ENCODE measurements around the gene LRRC40. TPM values are rescaled to one million over a fixed set of nuclear protein-coding genes. Genes with fewer than 3 reads are reported as not detected.

The LRRC40 gene
- total RNA-seq, 1 experiment from 2014 or later, result 15.9 TPM

- ChIA-PET CTCF (no interaction called here), POLR2A (no interaction called here)
- ATAC-seq (no peak), DNase-seq (ENCODE audit: low read depth, low spot score) (no peak)
- intact Hi-C loops (cut with micrococcal nuclease; ENCODE audit: unreplicated experiment), result no loop called here
- no peak overlapping the region for H3K4me3 ChIP-seq (ENCODE audit: low read depth in 2 of 2, low read length in 2 of 2)
- H3K4me1 ChIP-seq (ENCODE audit: control insufficient read depth, insufficient read depth, low read length), result no peaks in the 10 kb centered on the region; the same call in 1 of the 2 replicates
- BruUV-seq (replicated peaks), result no TSS peak
- TF ChIP-seq, protein P1, sequence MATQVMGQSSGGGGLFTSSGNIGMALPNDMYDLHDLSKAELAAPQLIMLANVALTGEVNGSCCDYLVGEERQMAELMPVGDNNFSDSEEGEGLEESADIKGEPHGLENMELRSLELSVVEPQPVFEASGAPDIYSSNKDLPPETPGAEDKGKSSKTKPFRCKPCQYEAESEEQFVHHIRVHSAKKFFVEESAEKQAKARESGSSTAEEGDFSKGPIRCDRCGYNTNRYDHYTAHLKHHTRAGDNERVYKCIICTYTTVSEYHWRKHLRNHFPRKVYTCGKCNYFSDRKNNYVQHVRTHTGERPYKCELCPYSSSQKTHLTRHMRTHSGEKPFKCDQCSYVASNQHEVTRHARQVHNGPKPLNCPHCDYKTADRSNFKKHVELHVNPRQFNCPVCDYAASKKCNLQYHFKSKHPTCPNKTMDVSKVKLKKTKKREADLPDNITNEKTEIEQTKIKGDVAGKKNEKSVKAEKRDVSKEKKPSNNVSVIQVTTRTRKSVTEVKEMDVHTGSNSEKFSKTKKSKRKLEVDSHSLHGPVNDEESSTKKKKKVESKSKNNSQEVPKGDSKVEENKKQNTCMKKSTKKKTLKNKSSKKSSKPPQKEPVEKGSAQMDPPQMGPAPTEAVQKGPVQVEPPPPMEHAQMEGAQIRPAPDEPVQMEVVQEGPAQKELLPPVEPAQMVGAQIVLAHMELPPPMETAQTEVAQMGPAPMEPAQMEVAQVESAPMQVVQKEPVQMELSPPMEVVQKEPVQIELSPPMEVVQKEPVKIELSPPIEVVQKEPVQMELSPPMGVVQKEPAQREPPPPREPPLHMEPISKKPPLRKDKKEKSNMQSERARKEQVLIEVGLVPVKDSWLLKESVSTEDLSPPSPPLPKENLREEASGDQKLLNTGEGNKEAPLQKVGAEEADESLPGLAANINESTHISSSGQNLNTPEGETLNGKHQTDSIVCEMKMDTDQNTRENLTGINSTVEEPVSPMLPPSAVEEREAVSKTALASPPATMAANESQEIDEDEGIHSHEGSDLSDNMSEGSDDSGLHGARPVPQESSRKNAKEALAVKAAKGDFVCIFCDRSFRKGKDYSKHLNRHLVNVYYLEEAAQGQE (IDR thresholded peaks at IDR 0.05; ENCODE audit: insufficient read depth in 1 of 2, low read depth in 2 of 2, low read length in 1 of 2), result no peak
- H3K36me3 ChIP-seq (ENCODE audit: control insufficient read depth, insufficient read depth, low read length), result no peaks in the 10 kb centered on the region; the same call in 1 of the 2 replicates
- in situ Hi-C loops (cut with HindIII; ENCODE audit: low pct_unique_long_range_greater_than_20kb, low sequenced_read_pairs), result no loop called here
- H3K27ac ChIP-seq (ENCODE audit: low read length), result no peak overlapping the region
- H3K9me3 ChIP-seq (ENCODE audit: control insufficient read depth, insufficient read depth, low read depth, low read length), result no peaks in the 10 kb centered on the region
- no peaks in the 10 kb centered on the region for H3K27me3 ChIP-seq (ENCODE audit: control insufficient read depth, insufficient read depth, low read length)
These were observed 6.2 kb upstream of the LRRC40 start for GRCh38 chr1:70211541-70211940.

- in situ Hi-C loops (cut with HindIII; ENCODE audit: low pct_unique_long_range_greater_than_20kb, low sequenced_read_pairs) (no loop called here), intact Hi-C loops (cut with micrococcal nuclease; ENCODE audit: unreplicated experiment) (no loop called here)
- H3K4me1 ChIP-seq (ENCODE audit: control insufficient read depth, insufficient read depth, low read length), result no peaks in the 10 kb centered on the region; the same call in 1 of the 2 replicates
- ATAC-seq, result no peak
- H3K27me3 ChIP-seq (ENCODE audit: control insufficient read depth, insufficient read depth, low read length), result no peaks in the 10 kb centered on the region
- DNase-seq (ENCODE audit: low read depth, low spot score), result no peak
- no peak for TF ChIP-seq SIN3A (IDR thresholded peaks at IDR 0.05; ENCODE audit: borderline replicate concordance, insufficient read depth, low read depth, low read length)
- ChIA-PET CTCF (no interaction called here), POLR2A (interaction anchor here (0.7 kb wide), 1 partner anchor 11 kb away, joined by 3 read pairs; the partner anchor contains the start of gene SRSF11)
- no peak overlapping the region for H3K27ac ChIP-seq (ENCODE audit: low read length)
- no peaks in the 10 kb centered on the region for H3K9me3 ChIP-seq (ENCODE audit: control insufficient read depth, insufficient read depth, low read depth, low read length)
- H3K36me3 ChIP-seq (ENCODE audit: control insufficient read depth, insufficient read depth, low read length), result peaks cover 4% of the 10 kb centered on the region
- BruUV-seq (replicated peaks), result no TSS peak
- no peak overlapping the region for H3K4me3 ChIP-seq (ENCODE audit: low read depth in 2 of 2, low read length in 2 of 2)
These were observed 5.4 kb upstream of the LRRC40 start for GRCh38 chr1:70210820-70211219.

DNA sequence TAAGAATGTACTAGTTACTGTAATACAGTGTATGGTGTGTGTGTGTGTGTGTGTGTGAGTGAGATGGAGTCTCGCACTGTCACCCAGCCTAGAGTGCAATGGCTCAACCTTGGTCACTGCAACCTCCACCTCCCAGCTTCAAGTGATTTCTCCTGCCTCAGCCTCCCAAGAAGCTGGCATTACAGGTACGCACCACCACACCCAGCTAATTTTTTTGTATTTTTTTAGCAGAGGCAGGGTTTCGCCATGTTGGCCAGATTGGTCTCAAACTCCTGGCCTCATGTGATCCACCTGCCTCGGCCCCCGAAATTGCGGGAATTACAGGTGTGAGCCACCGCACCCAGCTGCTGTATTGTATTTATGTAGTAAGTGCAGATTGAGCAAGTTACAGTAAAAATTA lies 2.9 kb upstream of the LRRC40 start:
- intact Hi-C loops (cut with micrococcal nuclease; ENCODE audit: unreplicated experiment), result loop anchor here (5.0 kb wide), 1 partner anchor 76 kb away; no protein-coding TSS in a partner anchor
- DNase-seq (ENCODE audit: low read depth, low spot score) (no peak), ATAC-seq (no peak)
- Histone ChIP-seq H3K4me1 (ENCODE audit: control insufficient read depth, insufficient read depth, low read length) (peaks cover 6% of the 10 kb centered on the region; the same call in 1 of the 2 replicates), H3K9me3 (ENCODE audit: control insufficient read depth, insufficient read depth, low read depth, low read length) (no peaks in the 10 kb centered on the region), H3K4me3 (ENCODE audit: low read depth in 2 of 2, low read length in 2 of 2) (no peak overlapping the region), H3K27ac (ENCODE audit: low read length) (no peak overlapping the region), H3K36me3 (ENCODE audit: control insufficient read depth, insufficient read depth, low read length) (peaks cover 4% of the 10 kb centered on the region), H3K27me3 (ENCODE audit: control insufficient read depth, insufficient read depth, low read length) (no peaks in the 10 kb centered on the region)
- CTCF ChIA-PET, result no interaction called here
- TF ChIP-seq CTCF (IDR thresholded peaks at IDR 0.05), result no peak
- no peak for TF ChIP-seq POLR2AphosphoS5 (IDR thresholded peaks at IDR 0.05; ENCODE audit: low read depth, low read length)
- TF ChIP-seq, protein P1 (IDR thresholded peaks at IDR 0.05; ENCODE audit: insufficient read depth in 1 of 2, low read depth in 2 of 2, low read length in 1 of 2), result no peak
- no peak for TF ChIP-seq SIN3A (IDR thresholded peaks at IDR 0.05; ENCODE audit: borderline replicate concordance, insufficient read depth, low read depth, low read length)
- TF ChIP-seq TCF7L2 (IDR thresholded peaks at IDR 0.05; ENCODE audit: low read depth, low read length), result no peak
- BruUV-seq (replicated peaks), result no TSS peak
- in situ Hi-C loops (cut with HindIII; ENCODE audit: low pct_unique_long_range_greater_than_20kb, low sequenced_read_pairs), result no loop called here
- POLR2A ChIA-PET, result interaction anchor here (0.6 kb wide), 2 partner anchors 13 to 48 kb away, joined by 3 read pairs; partner anchors contain the start of gene SRSF11

Data from Panc1 (cell line).